ENCODE measurements around the gene SLC26A6.

DNA sequence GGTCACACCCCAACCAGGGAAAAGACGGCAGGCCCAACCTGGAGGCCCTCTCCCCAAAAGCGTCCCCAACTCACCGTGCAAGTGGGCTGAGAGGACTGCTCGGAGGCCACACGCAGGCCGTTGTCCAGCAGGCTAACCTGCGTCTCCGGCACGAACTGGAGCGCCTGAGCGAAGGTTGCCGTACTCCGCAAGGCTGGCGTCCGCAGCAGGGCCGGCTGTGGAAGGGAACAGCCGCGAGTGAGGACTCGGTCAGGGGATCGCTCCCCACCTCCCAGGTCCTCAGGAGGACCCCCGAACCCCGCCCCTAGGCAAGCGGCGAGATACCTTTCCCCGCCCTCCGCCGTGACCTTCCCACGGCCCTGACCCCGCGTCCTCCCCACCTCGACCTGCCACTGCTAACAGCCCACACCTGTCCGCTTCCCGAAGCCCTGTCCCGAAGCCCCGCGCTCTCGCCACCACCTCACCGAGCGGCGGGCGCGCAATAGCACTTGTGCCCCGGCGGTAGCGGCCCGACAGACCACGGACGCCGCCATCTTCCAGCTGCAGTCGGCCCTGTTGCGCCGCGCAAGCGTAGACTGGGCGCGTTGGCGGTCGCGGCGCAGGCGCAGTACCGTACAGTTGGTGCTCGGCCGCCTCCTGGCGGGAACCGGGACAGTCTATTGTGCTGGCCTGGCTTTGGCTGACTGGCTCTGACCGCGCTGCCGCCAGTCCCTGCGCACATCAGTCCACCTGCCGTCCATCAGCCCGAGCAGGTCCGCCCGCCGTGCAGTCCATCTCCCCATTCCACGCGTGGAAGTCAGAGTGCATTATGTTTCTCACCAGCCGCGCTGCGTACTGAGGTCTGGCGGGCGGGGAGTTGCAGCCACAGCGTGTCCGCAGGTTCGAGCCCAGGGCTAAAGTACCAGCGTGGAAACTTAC lies 25.9 kb downstream of the SLC26A6 start, which contains the start of gene UQCRC1:
- TF ChIP-seq, protein P1, sequence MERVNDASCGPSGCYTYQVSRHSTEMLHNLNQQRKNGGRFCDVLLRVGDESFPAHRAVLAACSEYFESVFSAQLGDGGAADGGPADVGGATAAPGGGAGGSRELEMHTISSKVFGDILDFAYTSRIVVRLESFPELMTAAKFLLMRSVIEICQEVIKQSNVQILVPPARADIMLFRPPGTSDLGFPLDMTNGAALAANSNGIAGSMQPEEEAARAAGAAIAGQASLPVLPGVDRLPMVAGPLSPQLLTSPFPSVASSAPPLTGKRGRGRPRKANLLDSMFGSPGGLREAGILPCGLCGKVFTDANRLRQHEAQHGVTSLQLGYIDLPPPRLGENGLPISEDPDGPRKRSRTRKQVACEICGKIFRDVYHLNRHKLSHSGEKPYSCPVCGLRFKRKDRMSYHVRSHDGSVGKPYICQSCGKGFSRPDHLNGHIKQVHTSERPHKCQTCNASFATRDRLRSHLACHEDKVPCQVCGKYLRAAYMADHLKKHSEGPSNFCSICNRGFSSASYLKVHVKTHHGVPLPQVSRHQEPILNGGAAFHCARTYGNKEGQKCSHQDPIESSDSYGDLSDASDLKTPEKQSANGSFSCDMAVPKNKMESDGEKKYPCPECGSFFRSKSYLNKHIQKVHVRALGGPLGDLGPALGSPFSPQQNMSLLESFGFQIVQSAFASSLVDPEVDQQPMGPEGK (CRISPR knock-in tag; IDR thresholded peaks at IDR 0.05; ENCODE audit: borderline replicate concordance) = no peak
- TF ChIP-seq TCF4 (CRISPR knock-in tag; IDR thresholded peaks at IDR 0.05; ENCODE audit: borderline replicate concordance) (no peak), BACH2 (CRISPR knock-in tag; IDR thresholded peaks at IDR 0.05; ENCODE audit: borderline replicate concordance) (no peak)
- TF ChIP-seq, protein P2, sequence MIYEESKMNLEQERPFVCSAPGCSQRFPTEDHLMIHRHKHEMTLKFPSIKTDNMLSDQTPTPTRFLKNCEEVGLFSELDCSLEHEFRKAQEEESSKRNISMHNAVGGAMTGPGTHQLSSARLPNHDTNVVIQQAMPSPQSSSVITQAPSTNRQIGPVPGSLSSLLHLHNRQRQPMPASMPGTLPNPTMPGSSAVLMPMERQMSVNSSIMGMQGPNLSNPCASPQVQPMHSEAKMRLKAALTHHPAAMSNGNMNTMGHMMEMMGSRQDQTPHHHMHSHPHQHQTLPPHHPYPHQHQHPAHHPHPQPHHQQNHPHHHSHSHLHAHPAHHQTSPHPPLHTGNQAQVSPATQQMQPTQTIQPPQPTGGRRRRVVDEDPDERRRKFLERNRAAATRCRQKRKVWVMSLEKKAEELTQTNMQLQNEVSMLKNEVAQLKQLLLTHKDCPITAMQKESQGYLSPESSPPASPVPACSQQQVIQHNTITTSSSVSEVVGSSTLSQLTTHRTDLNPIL (CRISPR knock-in tag; IDR thresholded peaks at IDR 0.05; ENCODE audit: low read depth) = no peak
